Calu3 (cell line): ENCODE results near the gene PPIL3. TPM values are rescaled to one million over a fixed set of nuclear protein-coding genes. Genes with fewer than 3 reads are reported as not detected.

Experiments used
- BruUV-seq: library from RNA; stranded (reverse); fragments of 400-500 nt; replicated peaks from 2 replicates; lab custom pipeline; 2021; lab: Mats Ljungman, UMichigan
- CTCF ChIA-PET: fragments of 300-600 bp; sonication (Branson Sonifier 250); formaldehyde crosslinking; loops from one replicate; lab custom pipeline; 2022; ENCODE audit warnings: antibody characterized with exemption; lab: Charles Lee
- DNase-seq: peaks from one replicate; pipeline ENCODE4 v3.0.0; 2022
- H3K27ac Mint-ChIP-seq: one replicate; pipeline ENCODE4 v1.8.0; 2022; ENCODE audit warnings: mixed read lengths; ENCODE audit not compliant: unreplicated experiment
- H3K27me3 Mint-ChIP-seq: one replicate; pipeline ENCODE4 v1.8.0; 2022; ENCODE audit warnings: mixed read lengths; ENCODE audit not compliant: unreplicated experiment
- H3K36me3 Mint-ChIP-seq: one replicate; pipeline ENCODE4 v1.8.0; 2022; ENCODE audit warnings: mild to moderate bottlenecking, moderate library complexity, mixed read lengths; ENCODE audit not compliant: insufficient read depth, unreplicated experiment
- H3K4me1 Mint-ChIP-seq: one replicate; pipeline ENCODE4 v1.8.0; 2022; ENCODE audit warnings: mild to moderate bottlenecking, low read depth, mixed read lengths; ENCODE audit not compliant: unreplicated experiment
- H3K4me3 Mint-ChIP-seq: one replicate; pipeline ENCODE4 v1.8.0; 2022; ENCODE audit warnings: mild to moderate bottlenecking, low read depth, moderate library complexity, mixed read lengths; ENCODE audit not compliant: unreplicated experiment
- H3K9me3 Mint-ChIP-seq: one replicate; pipeline ENCODE4 v1.8.0; 2022; ENCODE audit warnings: low read depth, mixed read lengths; ENCODE audit not compliant: unreplicated experiment
- CTCF ChIP-seq: fragments of 200-600 bp; IDR thresholded peaks from one replicate; pipeline ENCODE4 v1.8.0; 2022; ENCODE audit warnings: antibody characterized with exemption; ENCODE audit not compliant: unreplicated experiment
- intact Hi-C: fragments of 100-400 bp; cut with micrococcal nuclease; formaldehyde crosslinking; loops from one replicate; pipeline ENCODE4 v1.10.0; 2022; ENCODE audit not compliant: unreplicated experiment
- total RNA-seq: library from RNA; stranded (reverse); gene quantifications from 2 replicates; pipeline ENCODE4 v1.2.3, GENCODE V29; 2022

Gene PPIL3
- total RNA-seq, 1 experiment from 2014 or later: 28.0 TPM

GRCh38 chr2:200845194-200845593 lies 43.7 kb downstream of the PPIL3 start:
- intact Hi-C loops: no loop called here
- Mint-ChIP-seq H3K27ac (no peak overlapping the region), H3K36me3 (peaks cover 5% of the 10 kb centered on the region), H3K27me3 (no peaks in the 10 kb centered on the region), H3K9me3 (no peaks in the 10 kb centered on the region), H3K4me3 (no peak overlapping the region), H3K4me1 (no peaks in the 10 kb centered on the region)
- TF ChIP-seq CTCF: no peak
- no TSS peak for BruUV-seq
- no peak for DNase-seq
- CTCF ChIA-PET: no interaction called here

- BruUV-seq: no TSS peak
- Mint-ChIP-seq H3K4me1 (no peaks in the 10 kb centered on the region), H3K36me3 (peaks cover 2% of the 10 kb centered on the region), H3K27ac (no peak overlapping the region), H3K9me3 (no peaks in the 10 kb centered on the region), H3K27me3 (no peaks in the 10 kb centered on the region), H3K4me3 (no peak overlapping the region)
- TF ChIP-seq CTCF: no peak
- intact Hi-C loops: no loop called here
- CTCF ChIA-PET: no interaction called here
- no peak for DNase-seq
Measured at GRCh38 chr2:200843993-200844948, 44.6 kb downstream of the PPIL3 start.

GRCh38 chr2:200839513-200839912 lies 49.4 kb downstream of the PPIL3 start:
- DNase-seq: no peak
- CTCF ChIA-PET: no interaction called here
- Mint-ChIP-seq H3K27ac (no peak overlapping the region), H3K4me3 (no peak overlapping the region), H3K9me3 (no peaks in the 10 kb centered on the region), H3K4me1 (no peaks in the 10 kb centered on the region), H3K27me3 (no peaks in the 10 kb centered on the region), H3K36me3 (no peaks in the 10 kb centered on the region)
- no TSS peak for BruUV-seq
- intact Hi-C loops: no loop called here
- no peak for TF ChIP-seq CTCF

- Mint-ChIP-seq H3K27ac (no peak overlapping the region), H3K4me1 (no peaks in the 10 kb centered on the region), H3K36me3 (peaks cover 7% of the 10 kb centered on the region), H3K9me3 (no peaks in the 10 kb centered on the region), H3K4me3 (no peak overlapping the region), H3K27me3 (no peaks in the 10 kb centered on the region)
- TF ChIP-seq CTCF: no peak
- DNase-seq: no peak
- intact Hi-C loops: no loop called here
- BruUV-seq: no TSS peak
- CTCF ChIA-PET: no interaction called here
Measured at GRCh38 chr2:200834701-200835100, 54.2 kb downstream of the PPIL3 start.
